H9 (cell line): ENCODE measurements around the gene MECP2. TPM values are rescaled to one million over a fixed set of nuclear protein-coding genes. Genes with fewer than 3 reads are reported as not detected.

Experiments
- DNase-seq: peaks from one replicate; pipeline ENCODE4 v3.0.0-alpha.2; 2017
- H2AFZ ChIP-seq: one replicate; pipeline ENCODE4 v1.6.1; 2013; ENCODE audit warnings: mild to moderate bottlenecking, low read length, control low read depth, moderate library complexity
- H2AK5ac ChIP-seq: 2 replicates; pipeline ENCODE4 v1.6.1; 2013; ENCODE audit warnings: low read length, control low read depth, mixed read lengths; ENCODE audit not compliant: insufficient read length
- H2BK120ac ChIP-seq: one replicate; pipeline ENCODE4 v1.6.1; 2013; ENCODE audit warnings: low read depth, mild to moderate bottlenecking, low read length, control low read depth, inconsistent platforms; ENCODE audit not compliant: poor library complexity, severe bottlenecking
- H2BK12ac ChIP-seq: 2 replicates; pipeline ENCODE4 v1.6.1; 2013; ENCODE audit warnings: low read length, control low read depth, mixed read lengths, low read depth; ENCODE audit not compliant: insufficient read length
- H2BK15ac ChIP-seq: 2 replicates; pipeline ENCODE4 v1.6.1; 2013; ENCODE audit warnings: low read depth, low read length, control low read depth
- H2BK20ac ChIP-seq: one replicate; pipeline ENCODE4 v1.6.1; 2013; ENCODE audit warnings: low read depth, mild to moderate bottlenecking, low read length, control low read depth, inconsistent platforms; ENCODE audit not compliant: poor library complexity, severe bottlenecking
- H2BK5ac ChIP-seq: 2 replicates; pipeline ENCODE4 v1.6.1; 2013; ENCODE audit warnings: low read length, control low read depth, mixed read lengths; ENCODE audit not compliant: insufficient read length
- H3K14ac ChIP-seq: 2 replicates; pipeline ENCODE4 v1.6.1; 2013; ENCODE audit warnings: low read length, control low read depth; ENCODE audit not compliant: insufficient read depth
- H3K18ac ChIP-seq: 2 replicates; pipeline ENCODE4 v1.6.1; 2013; ENCODE audit warnings: low read depth, mild to moderate bottlenecking, mixed read lengths, low read length, control low read depth; ENCODE audit not compliant: insufficient read length
- H3K23ac ChIP-seq: 2 replicates; pipeline ENCODE4 v1.6.1; 2013; ENCODE audit warnings: low read length, control low read depth, mixed read lengths, low read depth; ENCODE audit not compliant: insufficient read length
- H3K23me2 ChIP-seq: 2 replicates; pipeline ENCODE4 v1.6.1; 2013; ENCODE audit warnings: low read depth, mild to moderate bottlenecking, mixed read lengths, low read length, control low read depth; ENCODE audit not compliant: insufficient read length, poor library complexity, severe bottlenecking
- H3K27ac ChIP-seq: 2 replicates; pipeline ENCODE4 v1.5.1; 2013; ENCODE audit warnings: low read length, control low read depth, mixed read lengths, low read depth; ENCODE audit not compliant: insufficient read length
- H3K27me3 ChIP-seq: 2 replicates; pipeline ENCODE4 v1.6.1; 2013; ENCODE audit warnings: low read length, control low read depth, inconsistent platforms; ENCODE audit not compliant: insufficient read depth
- H3K4ac ChIP-seq: 2 replicates; pipeline ENCODE4 v1.6.1; 2013; ENCODE audit warnings: low read depth, mild to moderate bottlenecking, control low read depth, inconsistent platforms, low read length, moderate library complexity
- H3K4me1 ChIP-seq: 2 replicates; pipeline ENCODE4 v1.6.1; 2013; ENCODE audit warnings: low read length, control low read depth, inconsistent platforms; ENCODE audit not compliant: insufficient read depth
- H3K4me2 ChIP-seq: 2 replicates; pipeline ENCODE4 v1.6.1; 2013; ENCODE audit warnings: low read length, control low read depth, mixed read lengths; ENCODE audit not compliant: insufficient read length, insufficient read depth
- H3K56ac ChIP-seq: 2 replicates; pipeline ENCODE4 v1.6.1; 2013; ENCODE audit warnings: low read depth, mild to moderate bottlenecking, mixed read lengths, low read length, control low read depth; ENCODE audit not compliant: insufficient read length
- H3K79me1 ChIP-seq: 2 replicates; pipeline ENCODE4 v1.6.1; 2013; ENCODE audit warnings: low read depth, mild to moderate bottlenecking, moderate library complexity, low read length, control low read depth, inconsistent platforms; ENCODE audit not compliant: insufficient read depth, poor library complexity, severe bottlenecking
- H3K79me2 ChIP-seq: 2 replicates; pipeline ENCODE4 v1.6.1; 2013; ENCODE audit warnings: low read length, control low read depth, inconsistent platforms; ENCODE audit not compliant: insufficient read depth
- H3K9ac ChIP-seq: 2 replicates; pipeline ENCODE4 v1.6.1; 2013; ENCODE audit warnings: low read length, control low read depth, mixed read lengths; ENCODE audit not compliant: insufficient read length; ENCODE audit errors: extremely low read depth
- H3K9me3 ChIP-seq: one replicate; pipeline ENCODE4 v1.6.1; 2013; ENCODE audit warnings: low read depth, low read length, inconsistent platforms; ENCODE audit not compliant: control insufficient read depth
- H3T11ph ChIP-seq: one replicate; pipeline ENCODE4 v1.6.1; 2013; ENCODE audit warnings: mild to moderate bottlenecking, low read length, control low read depth, inconsistent platforms
- H4K20me1 ChIP-seq: one replicate; pipeline ENCODE4 v1.6.1; 2013; ENCODE audit not compliant: control insufficient read depth, insufficient read length, insufficient read depth
- H4K5ac ChIP-seq: 2 replicates; pipeline ENCODE4 v1.6.1; 2013; ENCODE audit warnings: low read depth, mild to moderate bottlenecking, mixed read lengths, low read length, control low read depth; ENCODE audit not compliant: insufficient read length
- H4K8ac ChIP-seq: replicated peaks from 2 replicates; pipeline ENCODE4 v1.6.1; 2013; ENCODE audit warnings: low read length, control low read depth, mixed read lengths, low read depth; ENCODE audit not compliant: insufficient read length
- H4K91ac ChIP-seq: 2 replicates; pipeline ENCODE4 v1.6.1; 2013; ENCODE audit warnings: low read depth, mild to moderate bottlenecking, moderate library complexity, mixed read lengths, low read length, control low read depth; ENCODE audit not compliant: insufficient read length
- H3K27ac Mint-ChIP-seq, 3 experiments: 2 replicates in 2 of 3; 3 replicates in 1 of 3; pipeline ENCODE4 v1.8.0; 2020 to 2021; ENCODE audit warnings: mixed read lengths in 3 of 3, mild to moderate bottlenecking in 1 of 3, moderate library complexity in 1 of 3
- H3K27me3 Mint-ChIP-seq: 2 replicates; pipeline ENCODE4 v1.8.0; 2021; ENCODE audit warnings: low read depth, mild to moderate bottlenecking, moderate library complexity, mixed read lengths
- H3K36me3 Mint-ChIP-seq, 3 experiments: 2 replicates in 2 of 3; 3 replicates in 1 of 3; pipeline ENCODE4 v1.8.0; 2020 to 2021; ENCODE audit warnings: low read depth in 3 of 3, mixed read lengths in 3 of 3; ENCODE audit not compliant: insufficient read depth in 1 of 3
- H3K4me1 Mint-ChIP-seq, 2 experiments: 2 replicates each; pipeline ENCODE4 v1.8.0; 2020; ENCODE audit warnings: mixed read lengths in 2 of 2
- H3K4me3 Mint-ChIP-seq, 2 experiments: 2 replicates in 1 of 2; 3 replicates in 1 of 2; pipeline ENCODE4 v1.8.0; 2020 to 2021; ENCODE audit warnings: mild to moderate bottlenecking in 2 of 2, mixed read lengths in 2 of 2, moderate library complexity in 1 of 2
- H3K9me3 Mint-ChIP-seq, 2 experiments: 2 replicates in 1 of 2; 3 replicates in 1 of 2; pipeline ENCODE4 v1.8.0; 2020; ENCODE audit warnings: mild to moderate bottlenecking in 2 of 2, mixed read lengths in 2 of 2, moderate library complexity in 1 of 2
- CTCF ChIP-seq: fragments of 200-600 bp; sonication (generic); conservative IDR thresholded peaks from 3 replicates; pipeline ENCODE4 v1.8.0; 2021; ENCODE audit warnings: antibody characterized with exemption, mild to moderate bottlenecking
- WGBS: extraction: QIAGEN DNeasy Blood & Tissue Kit; methylation state at CpG from one replicate; pipeline ENCODE4 v1.1.7; 2013; ENCODE audit warnings: missing lambda C conversion rate, low lambda C conversion rate, mixed read lengths; ENCODE audit not compliant: insufficient read length; ENCODE audit errors: extremely low coverage; 5-methylcytosine and 5-hydroxymethylcytosine counted together
- total RNA-seq: library from RNA; stranded (reverse); gene quantifications from 2 replicates; pipeline ENCODE4 v1.2.1, GENCODE V29; 2021

The MECP2 gene
- total RNA-seq, 1 experiment from 2014 or later = 32.2 TPM

GRCh38 chrX:154125391-154126040 lies 28.0 kb upstream of the MECP2 start:
- H2BK120ac ChIP-seq = no peak overlapping the region
- Mint-ChIP-seq H3K4me1 (peaks cover 0 to 3% of the 10 kb centered on the region in 2 experiments; a peak in 1 of 4 replicates), H3K36me3 (peaks cover 0 to 3% (median 3%) of the 10 kb centered on the region in 3 experiments; a peak in 3 of 7 replicates), H3K4me3 (no peak overlapping the region), H3K27me3 (peaks cover 6% of the 10 kb centered on the region), H3K9me3 (peaks cover 72 to 79% of the 10 kb centered on the region in 2 experiments), H3K27ac (no peak overlapping the region)
- no peak overlapping the region for H3K14ac ChIP-seq
- no peak overlapping the region for H2BK15ac ChIP-seq
- H3K9ac ChIP-seq = no peak overlapping the region
- H3K9me3 ChIP-seq = peaks cover 13% of the 10 kb centered on the region
- WGBS = no CpG with 5 or more reads among the region's 30 CpGs
- no peaks in the 10 kb centered on the region for H3K79me2 ChIP-seq
- no peak overlapping the region for H2AK5ac ChIP-seq
- no peaks in the 10 kb centered on the region for H3K27me3 ChIP-seq
- no peak for TF ChIP-seq CTCF
- H4K20me1 ChIP-seq = no peaks in the 10 kb centered on the region
- H3T11ph ChIP-seq = no peak overlapping the region
- no peak overlapping the region for H3K4ac ChIP-seq
- H2BK5ac ChIP-seq = no peak overlapping the region
- H4K5ac ChIP-seq = no peak overlapping the region
- no peak overlapping the region for H4K8ac ChIP-seq
- no peak overlapping the region for H3K56ac ChIP-seq
- H3K23ac ChIP-seq = no peak overlapping the region
- no peak overlapping the region for H3K27ac ChIP-seq
- no peaks in the 10 kb centered on the region for H3K79me1 ChIP-seq
- H3K4me2 ChIP-seq = no peak overlapping the region
- no peak overlapping the region for H2BK20ac ChIP-seq
- H3K4me1 ChIP-seq = no peaks in the 10 kb centered on the region
- DNase-seq = no peak
- no peak overlapping the region for H2BK12ac ChIP-seq
- no peak overlapping the region for H2AFZ ChIP-seq
- H4K91ac ChIP-seq = no peak overlapping the region
- H3K18ac ChIP-seq = no peak overlapping the region
- no peaks in the 10 kb centered on the region for H3K23me2 ChIP-seq
